Mucosa of gallbladder (tissue), 1 donor: ENCODE results near the gene TBC1D19. TPM values are rescaled to one million over a fixed set of nuclear protein-coding genes. Genes with fewer than 3 reads are reported as not detected.
A peak's percentile ranks its signal among the peaks of the same experiment; 100 is the strongest.
"Not testable (repeated sequence)": the region's sequence is repeated elsewhere in the genome, so short reads cannot be mapped to it uniquely, and the experiment has no call there.

Experiments used
- DNase-seq: peaks from one replicate; pipeline ENCODE4 v3.0.0-alpha.2; 2020; ENCODE audit warnings: low spot score
- total RNA-seq: library from RNA; stranded (reverse); gene quantifications from one replicate; pipeline ENCODE4 v1.2.1, GENCODE V29; 2021
- donor health status: DM: no; HTN: no; CAD: no.

Gene TBC1D19
- 19.7 TPM for total RNA-seq

GRCh38 chr4:26583865-26584652 lies at the start of gene TBC1D19:
Gene TBC1D19, plus strand, starts transcription at chr4:26584084. Its CDS starts 110 bp downstream, at chr4:26584194.
- DNase-seq: peak; percentile 90

- DNase-seq: no peak
These were observed 40.9 kb upstream of the TBC1D19 start for GRCh38 chr4:26542991-26543390.

- DNase-seq: no peak
These were observed 39.5 kb upstream of the TBC1D19 start for GRCh38 chr4:26544421-26544820.

- not testable (repeated sequence) for DNase-seq
These were observed 35.5 kb upstream of the TBC1D19 start for GRCh38 chr4:26548379-26548778.

- no peak for DNase-seq
These were observed 26.7 kb upstream of the TBC1D19 start for GRCh38 chr4:26557164-26557563.

- no peak for DNase-seq
These were observed 25.6 kb upstream of the TBC1D19 start for GRCh38 chr4:26558166-26558895.

- DNase-seq: no peak
These were observed 17.8 kb upstream of the TBC1D19 start for GRCh38 chr4:26566133-26566532.

- no peak for DNase-seq
These were observed 15.4 kb upstream of the TBC1D19 start for GRCh38 chr4:26568446-26568994.

GRCh38 chr4:26570596-26570995 lies 13.3 kb upstream of the TBC1D19 start:
- DNase-seq: no peak

- DNase-seq: no peak
These were observed 10.5 kb upstream of the TBC1D19 start for GRCh38 chr4:26573389-26573794.

GRCh38 chr4:26574563-26574962 lies 9.3 kb upstream of the TBC1D19 start:
- no peak for DNase-seq

- peak; percentile 56 for DNase-seq
These were observed 7.6 kb upstream of the TBC1D19 start for GRCh38 chr4:26576231-26576739.

- DNase-seq: peak; percentile 56
These were observed 6.8 kb upstream of the TBC1D19 start for GRCh38 chr4:26577066-26577465.

- no peak for DNase-seq
These were observed 4.7 kb upstream of the TBC1D19 start for GRCh38 chr4:26579169-26579568.

GRCh38 chr4:26581341-26581740 lies 2.5 kb upstream of the TBC1D19 start:
- not testable (repeated sequence) for DNase-seq

- DNase-seq: no peak
These were observed 383 bp upstream of the TBC1D19 start for GRCh38 chr4:26583538-26583864.

- no peak for DNase-seq
These were observed 841 bp downstream of the TBC1D19 start for GRCh38 chr4:26584725-26585124.

GRCh38 chr4:26589705-26590104 lies 5.8 kb downstream of the TBC1D19 start:
- DNase-seq: no peak

- no peak for DNase-seq
These were observed 6.8 kb downstream of the TBC1D19 start for GRCh38 chr4:26590639-26591038.

- DNase-seq: not testable (repeated sequence)
These were observed 9.7 kb downstream of the TBC1D19 start for GRCh38 chr4:26593557-26593956.

GRCh38 chr4:26594371-26594770 lies 10.5 kb downstream of the TBC1D19 start:
- DNase-seq: no peak

- no peak for DNase-seq
These were observed 10.9 kb downstream of the TBC1D19 start for GRCh38 chr4:26594778-26595177.

GRCh38 chr4:26596843-26597242 lies 13.0 kb downstream of the TBC1D19 start:
- DNase-seq: no peak
